ENCODE results near the gene CDH23.

DNA sequence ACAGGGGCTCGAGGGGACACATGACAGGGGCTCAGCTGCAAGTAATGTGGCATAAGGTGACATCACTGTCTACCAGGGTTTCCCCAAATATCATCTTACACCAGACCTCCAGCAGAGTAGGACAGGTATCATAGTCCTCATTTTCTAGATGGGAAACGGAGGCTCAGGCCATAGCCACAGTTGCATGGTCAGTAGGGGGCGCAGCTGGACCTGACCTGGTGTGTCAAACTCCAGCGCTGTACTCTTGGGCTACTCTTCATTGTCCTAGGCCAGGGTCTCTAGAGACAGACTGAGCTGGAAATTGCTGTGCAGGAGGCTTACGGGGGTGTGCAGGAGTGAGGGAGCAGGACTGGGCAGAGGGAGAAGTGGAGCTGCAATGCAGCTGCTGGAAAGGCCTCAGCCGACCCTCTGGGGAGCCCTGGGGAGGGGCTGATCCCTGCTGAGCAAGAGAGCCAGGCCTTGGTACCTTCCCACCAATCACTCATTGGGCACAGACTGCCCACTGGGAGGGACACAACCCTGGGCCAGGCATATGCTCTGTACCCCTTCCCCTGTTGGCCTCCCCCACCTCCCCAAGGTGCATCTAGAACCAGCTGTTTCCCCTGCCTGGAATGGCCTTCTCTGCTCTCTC lies 89.9 kb downstream of the CDH23 start:
- TF ChIP-seq RBBP5 (IDR thresholded peaks at IDR 0.05; ENCODE audit: borderline replicate concordance, insufficient read depth, low read length, poor library complexity, severe bottlenecking) (no peak), ZNF785 (CRISPR knock-in tag; IDR thresholded peaks at IDR 0.05) (no peak), GTF2F1 (IDR thresholded peaks at IDR 0.05; ENCODE audit: low read depth, low read length) (no peak)
